ENCODE measurements around the gene DDX24.

DDX24 gene, protein sequence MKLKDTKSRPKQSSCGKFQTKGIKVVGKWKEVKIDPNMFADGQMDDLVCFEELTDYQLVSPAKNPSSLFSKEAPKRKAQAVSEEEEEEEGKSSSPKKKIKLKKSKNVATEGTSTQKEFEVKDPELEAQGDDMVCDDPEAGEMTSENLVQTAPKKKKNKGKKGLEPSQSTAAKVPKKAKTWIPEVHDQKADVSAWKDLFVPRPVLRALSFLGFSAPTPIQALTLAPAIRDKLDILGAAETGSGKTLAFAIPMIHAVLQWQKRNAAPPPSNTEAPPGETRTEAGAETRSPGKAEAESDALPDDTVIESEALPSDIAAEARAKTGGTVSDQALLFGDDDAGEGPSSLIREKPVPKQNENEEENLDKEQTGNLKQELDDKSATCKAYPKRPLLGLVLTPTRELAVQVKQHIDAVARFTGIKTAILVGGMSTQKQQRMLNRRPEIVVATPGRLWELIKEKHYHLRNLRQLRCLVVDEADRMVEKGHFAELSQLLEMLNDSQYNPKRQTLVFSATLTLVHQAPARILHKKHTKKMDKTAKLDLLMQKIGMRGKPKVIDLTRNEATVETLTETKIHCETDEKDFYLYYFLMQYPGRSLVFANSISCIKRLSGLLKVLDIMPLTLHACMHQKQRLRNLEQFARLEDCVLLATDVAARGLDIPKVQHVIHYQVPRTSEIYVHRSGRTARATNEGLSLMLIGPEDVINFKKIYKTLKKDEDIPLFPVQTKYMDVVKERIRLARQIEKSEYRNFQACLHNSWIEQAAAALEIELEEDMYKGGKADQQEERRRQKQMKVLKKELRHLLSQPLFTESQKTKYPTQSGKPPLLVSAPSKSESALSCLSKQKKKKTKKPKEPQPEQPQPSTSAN

DNA sequence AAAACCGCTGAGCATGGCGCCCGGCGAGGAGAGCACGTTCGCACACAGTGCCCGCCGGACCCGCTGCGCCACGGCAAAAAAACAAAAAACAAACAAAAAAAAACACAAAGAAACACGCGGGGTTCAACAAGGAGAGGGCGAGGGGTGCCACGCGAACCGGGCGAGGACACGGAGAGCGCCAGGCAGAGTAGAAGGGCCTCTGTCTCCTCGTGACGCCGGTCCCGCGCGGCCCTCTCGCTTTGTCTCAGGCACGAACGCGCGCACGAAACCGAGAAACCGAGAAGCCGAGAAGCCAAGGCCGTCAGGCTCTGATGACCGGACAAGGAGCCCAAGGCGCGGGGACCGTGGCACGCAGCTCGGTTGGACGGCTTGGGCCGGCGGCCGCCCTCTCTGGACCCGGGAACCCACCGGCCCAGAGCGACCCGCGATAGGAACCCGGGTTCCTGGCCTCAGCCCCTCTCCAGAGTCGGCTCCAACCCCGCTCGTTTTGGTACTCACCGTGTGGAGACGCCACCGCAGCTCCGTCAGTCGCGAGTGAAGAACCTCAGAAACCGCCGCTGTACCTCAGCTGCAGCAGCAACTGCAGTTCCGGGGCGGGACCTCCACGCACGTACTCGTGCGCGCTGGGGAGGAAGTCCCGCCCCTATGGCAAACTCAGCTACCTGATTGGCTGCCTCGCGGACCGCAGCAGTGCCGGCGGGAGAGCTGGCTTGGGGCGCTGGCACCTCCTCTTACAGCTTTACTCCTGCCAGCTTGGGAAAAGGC is at the start of gene DDX24, which contains the start of gene IFI27L1:
DDX24 (minus strand) TSS at position 582 of the 765 bp plus-strand sequence. CDS start 1,460 bp downstream, outside the sequence.
IFI27L1 (plus strand) TSS at position 690 of the 765 bp plus-strand sequence. CDS start 15,628 bp downstream, outside the sequence.
- DNase-seq: peak; percentile 98

DNA sequence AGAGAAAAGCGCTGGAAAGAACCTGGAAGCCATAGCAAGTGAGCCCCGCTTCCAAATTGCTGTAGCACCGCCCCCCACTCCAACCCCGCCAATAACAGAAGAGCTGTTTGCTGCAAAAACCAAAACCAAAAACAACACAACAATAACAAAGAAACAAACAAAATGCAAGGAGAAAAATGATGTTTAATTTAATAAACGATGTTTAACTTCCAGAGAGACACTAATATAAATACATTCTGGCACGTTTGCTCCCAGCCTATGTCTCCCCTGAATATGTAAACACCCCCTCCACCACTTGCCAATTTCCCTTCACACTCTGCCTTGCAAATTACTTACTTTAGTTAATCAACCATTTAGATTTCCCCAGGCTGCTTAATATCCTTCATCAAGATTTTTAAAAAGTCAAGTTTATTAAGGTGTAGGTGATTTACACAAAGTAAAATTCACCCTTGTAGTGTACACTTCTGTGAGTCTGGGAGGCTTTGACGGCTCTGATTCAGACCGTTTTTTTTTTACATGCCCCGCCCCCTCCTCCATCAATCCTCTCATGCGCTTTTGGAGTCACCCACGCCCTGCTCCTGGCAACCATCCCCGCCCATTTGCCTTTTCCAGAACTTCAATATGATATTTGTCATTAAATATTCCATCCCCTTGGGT is 48.9 kb upstream of the DDX24 start:
- DNase-seq: no peak

DNA sequence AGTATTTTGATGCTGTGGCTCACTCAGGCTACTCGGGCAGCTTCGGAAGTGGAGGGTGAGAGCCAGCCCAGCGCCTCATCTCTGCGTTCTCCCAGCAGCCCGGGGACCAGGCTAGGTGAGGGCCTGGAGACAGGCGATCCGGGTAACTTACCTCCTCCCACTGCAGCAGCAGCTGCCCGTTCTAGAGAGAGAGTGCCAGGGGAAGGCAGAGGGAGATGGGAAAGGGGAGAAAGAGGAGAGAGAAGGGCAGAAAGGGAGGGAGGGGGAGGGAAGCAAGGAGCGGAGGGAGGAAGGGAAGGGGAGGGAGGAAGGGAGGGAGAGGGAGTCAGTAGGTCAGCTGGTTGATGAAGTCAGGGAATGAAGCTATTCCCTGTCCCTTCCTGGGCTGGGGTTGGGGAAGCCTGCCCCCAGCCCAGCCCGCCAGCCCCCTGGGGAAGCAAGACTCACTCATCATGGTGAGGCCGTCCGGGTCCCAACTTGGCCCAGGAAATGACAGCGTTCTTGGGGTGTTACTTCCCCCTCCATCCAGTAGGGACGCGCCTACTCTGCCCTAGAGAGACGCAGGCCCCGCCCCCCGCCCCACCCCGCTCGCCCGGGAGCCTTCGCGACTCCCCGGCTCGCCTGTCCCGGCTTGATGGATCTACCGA is 48.2 kb upstream of the DDX24 start, which contains the start of gene IFI27L2:
IFI27L2 (minus strand) TSS at position 494 of the 647 bp plus-strand sequence; CDS start at position 454, 40 bp downstream.
- peak; percentile 50 for DNase-seq

DNA sequence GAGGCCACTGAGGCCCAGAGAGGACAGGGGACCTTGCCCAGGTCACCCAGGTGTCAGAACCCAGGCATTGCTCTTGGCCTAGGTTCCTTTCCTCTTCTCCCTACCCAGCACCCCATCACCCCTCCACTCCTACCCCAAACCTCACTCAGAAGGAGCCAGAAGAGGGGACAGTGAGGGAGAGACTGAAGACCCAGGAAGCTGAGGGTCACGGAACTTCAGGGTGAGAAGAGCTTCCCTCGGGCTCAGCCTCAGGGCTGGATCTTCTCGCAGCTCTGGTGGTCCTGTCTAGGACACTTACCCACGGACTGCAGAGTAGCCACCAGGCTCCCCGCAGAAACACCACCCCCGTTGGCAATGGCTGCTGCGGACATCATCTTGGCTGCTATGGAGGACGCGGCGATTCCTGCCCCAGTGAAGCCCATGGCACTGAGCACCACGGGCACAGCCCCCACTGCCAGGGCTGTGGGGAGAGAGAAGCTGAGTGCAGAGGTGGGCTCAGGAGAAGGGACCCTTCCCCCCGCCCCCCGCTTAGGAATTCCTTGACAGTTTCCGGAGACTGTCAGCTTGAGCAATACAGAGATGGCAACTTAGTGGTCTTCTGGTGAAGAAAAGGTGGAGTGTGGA is 47.3 kb upstream of the DDX24 start:
- no peak for DNase-seq

DNA sequence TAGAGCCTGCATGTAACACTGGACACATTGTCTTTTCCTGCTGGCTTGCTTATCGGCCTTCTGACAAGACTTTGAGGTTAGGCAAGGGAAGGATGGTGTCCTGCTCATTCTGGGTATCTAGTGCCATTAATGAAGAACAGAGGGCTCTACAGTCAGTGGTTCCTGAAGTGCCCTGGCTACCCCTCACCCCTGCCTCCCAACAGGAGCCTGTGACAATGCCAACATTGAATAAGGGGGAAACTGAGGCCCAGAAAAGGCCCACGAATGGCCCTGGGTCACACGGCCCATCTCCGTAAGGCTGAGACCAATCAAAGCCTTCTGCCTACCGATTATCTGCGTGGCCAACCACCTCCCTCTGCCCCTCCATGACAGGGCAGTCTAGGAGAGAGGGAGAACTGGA is 46.3 kb upstream of the DDX24 start:
- DNase-seq: no peak

DNA sequence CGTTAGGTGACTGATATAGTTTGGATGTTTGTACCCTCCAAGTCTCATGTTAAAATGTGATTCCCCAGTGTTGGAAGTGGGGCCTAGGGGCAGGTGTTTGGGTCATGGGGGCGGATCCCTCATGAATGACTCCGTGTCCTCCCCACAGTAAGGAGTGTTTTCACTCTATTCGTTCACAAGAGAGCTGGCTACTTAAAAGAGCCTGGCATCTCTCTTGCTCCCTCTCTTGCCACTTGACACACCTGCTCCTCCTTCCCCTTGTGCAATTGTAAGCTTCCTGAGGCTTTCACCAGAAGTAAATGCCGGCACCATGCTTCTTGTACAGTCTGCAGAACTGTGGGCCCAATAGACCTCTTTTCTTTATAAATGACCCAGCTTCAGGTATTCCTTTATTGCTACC is 45.8 kb upstream of the DDX24 start:
- no peak for DNase-seq

DNA sequence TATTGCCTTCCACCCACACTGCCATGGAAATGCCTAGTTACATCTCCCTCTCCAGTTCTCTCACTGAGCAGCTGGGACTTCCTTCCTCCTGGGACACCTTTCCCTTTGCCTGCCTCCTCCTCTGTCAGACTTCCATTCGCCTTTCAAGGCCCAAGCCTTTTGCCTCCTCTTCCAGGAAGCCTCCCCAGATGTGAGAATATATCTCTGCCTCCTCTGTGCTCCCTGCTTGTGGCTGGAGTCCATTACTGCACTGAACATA is 45.3 kb upstream of the DDX24 start:
- no peak for DNase-seq

DNA sequence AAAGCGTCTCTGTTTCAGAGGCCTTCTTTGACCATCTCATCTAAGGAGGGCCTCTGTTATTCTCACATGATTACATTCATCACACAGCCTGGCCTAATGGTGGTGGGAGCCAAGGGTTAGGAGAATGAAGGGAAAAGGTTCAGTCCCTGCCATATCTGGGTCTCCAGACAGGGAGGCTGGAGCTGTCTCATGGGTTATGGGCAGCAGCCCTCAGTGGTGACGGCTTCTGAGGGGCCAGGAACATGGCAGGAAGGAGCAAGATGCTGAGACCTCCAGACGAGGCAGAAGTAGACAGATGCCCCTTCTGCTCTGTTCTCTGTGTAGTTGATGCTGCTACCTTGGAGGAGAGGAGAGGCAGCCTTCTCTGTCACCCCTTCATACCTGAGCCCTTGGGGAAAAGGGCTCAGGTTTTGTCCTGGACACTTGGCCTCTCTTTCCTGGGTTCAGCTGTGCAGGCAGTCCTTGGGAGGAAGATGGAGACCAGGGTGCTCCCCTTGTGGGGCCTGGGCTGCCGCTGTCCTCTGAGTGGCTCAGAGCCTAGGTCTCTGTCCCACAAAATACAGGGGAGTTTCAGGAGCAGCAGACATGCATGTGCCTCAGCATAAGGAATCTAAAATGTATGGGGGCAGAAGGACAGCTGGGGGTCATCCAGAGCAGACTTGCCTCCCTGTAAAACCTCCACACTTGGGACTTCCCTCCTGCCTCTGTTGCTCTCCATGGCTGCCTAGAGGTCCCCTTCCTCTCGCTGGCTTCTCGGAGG is 44.8 kb upstream of the DDX24 start:
- no peak for DNase-seq

DNA sequence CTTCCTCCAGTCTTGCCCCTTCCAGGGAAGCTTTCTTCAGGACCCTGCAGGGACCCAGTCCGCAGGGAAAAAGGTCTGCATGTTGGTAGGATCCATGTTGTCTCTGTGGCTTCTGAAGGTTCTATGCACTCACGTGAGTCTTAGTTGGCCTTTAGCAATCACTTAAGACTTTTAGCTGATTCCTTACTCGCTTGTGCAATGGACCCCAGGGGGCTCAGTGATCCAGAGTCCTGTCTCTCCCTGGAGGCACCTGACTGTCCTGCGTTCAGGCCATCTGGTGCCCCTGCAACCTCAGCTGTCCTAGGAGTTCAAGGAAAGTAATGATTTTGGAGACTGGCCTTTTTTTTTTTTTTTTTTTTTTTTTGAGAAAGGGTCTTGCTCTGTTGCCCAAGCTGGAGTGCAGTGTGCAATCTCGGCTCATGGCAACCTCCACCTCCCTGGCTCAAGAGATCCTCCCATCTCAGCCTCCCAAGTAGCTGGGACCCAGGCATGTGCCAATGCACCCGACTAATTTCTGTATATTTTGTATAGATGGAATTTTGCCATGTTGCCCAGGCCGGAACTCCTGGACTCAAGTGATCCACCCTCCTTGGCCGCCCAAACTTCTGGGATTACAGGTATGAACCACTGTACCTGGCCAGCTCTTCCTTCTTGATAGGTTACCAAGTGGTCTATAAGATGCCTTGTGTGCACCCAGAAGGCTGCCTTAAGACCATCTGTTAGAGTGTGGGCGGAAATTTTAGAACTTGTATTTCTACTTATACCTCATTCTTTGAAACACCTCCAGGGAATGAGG is 43.8 kb upstream of the DDX24 start:
- DNase-seq: no peak

DNA sequence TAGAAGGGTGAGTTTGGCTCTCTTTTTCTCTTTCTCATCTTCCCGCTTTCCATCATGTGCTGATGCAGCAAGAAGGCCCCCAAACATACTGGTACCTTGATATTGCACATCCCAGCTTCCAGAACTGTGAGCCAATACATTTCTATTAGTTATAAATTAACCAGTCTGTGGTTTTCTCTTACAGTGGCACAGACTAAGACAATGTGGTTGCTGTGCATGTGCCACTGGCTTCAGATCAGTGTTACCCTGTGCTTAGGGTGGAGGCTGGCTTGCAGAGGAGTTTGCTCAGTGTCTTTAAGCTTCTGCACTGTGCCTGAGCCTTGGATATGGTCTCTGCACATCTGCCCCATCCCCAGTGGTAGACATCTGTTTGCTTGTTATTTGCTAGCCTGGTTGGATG is 42.9 kb upstream of the DDX24 start:
- no peak for DNase-seq

DNA sequence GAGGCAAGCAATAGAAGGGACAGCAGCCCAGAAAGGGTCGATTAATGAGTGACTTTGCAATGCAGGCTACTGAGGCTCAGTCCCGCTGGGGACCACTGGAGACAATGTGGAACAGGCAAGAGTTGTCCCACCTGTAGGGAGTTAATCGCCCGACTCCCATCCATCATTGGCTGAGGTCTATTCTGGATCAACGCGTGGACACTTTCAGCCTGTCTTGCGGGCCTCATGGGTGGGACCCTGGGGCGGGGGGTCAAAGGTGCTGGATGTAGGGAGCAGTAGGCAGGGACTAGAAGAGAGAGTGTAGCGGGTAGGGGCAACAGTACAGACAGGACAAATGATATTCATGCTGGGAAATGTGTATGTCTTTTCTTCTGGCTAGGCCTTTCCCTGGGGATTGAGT is 42.3 kb upstream of the DDX24 start:
- no peak for DNase-seq

DNA sequence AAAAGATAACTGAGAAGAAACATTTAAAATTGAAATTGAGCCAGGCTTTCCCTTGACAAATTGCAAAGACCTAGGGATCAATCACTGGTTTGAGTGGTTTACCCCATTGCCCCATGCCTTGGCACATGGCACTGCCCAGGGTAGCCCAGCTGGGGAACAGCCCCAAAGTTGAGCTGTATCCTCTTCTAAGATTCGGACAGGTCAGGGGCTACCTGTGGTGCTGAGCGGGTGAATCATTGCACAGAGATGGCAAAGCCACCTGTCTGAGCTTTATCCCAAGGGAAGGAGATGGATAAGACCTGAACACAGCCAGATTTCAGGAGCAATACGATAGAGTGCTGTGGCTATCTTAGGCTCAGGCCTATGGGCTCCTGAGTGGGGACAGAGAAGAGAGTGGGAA is 41.4 kb upstream of the DDX24 start:
- DNase-seq: no peak

DNA sequence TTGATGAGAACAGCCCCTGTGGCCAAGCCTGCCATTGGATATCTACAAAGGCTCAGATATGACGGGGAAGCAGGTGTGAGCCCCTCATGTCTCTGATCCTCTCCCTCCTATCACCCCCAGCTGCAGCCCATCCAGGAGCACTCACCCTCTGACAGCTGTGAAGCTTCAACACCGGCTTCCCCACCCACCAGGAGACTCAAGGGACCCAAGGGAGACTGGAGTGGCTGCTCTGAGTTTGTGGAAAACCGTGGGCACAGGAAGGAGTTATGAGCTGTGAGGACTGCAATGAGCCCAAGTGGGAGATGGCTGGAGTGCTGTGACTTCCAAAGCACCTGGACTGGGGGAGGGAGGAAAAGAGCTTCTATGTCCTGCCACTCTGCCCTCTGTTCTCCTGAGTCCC is 40.5 kb upstream of the DDX24 start:
- no peak for DNase-seq

DNA sequence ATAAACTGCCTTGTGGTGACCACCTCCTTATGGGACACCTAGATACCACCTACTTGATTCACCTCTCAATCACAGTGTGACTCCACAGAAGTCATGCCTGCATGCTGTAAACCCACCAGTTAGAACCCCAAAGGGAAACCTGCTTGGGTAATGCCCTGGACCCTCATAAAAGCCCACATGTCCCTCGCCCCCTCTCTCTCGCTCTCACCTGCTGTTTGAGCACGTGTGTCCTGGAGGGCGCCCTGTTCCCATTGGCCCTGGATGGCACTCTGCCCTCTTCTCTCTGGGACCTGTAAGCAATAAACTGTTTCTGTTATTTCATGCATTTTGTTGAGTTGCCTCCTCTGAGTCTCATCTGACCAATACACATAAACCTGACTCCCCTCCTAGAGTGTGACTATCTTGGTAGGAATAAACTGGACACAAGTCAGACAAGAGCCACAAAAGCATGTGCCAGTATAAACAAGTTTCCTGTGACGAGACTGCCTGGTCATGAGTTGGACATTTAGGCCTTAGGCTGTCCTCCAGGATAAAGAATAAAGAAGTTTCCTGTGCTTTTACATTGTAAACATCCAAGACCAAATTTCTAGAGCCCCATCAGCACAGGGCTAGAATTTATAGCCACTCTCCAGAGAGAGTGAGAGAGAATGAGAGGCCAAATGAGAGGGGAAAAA is 39.8 kb upstream of the DDX24 start:
- DNase-seq: no peak

DNA sequence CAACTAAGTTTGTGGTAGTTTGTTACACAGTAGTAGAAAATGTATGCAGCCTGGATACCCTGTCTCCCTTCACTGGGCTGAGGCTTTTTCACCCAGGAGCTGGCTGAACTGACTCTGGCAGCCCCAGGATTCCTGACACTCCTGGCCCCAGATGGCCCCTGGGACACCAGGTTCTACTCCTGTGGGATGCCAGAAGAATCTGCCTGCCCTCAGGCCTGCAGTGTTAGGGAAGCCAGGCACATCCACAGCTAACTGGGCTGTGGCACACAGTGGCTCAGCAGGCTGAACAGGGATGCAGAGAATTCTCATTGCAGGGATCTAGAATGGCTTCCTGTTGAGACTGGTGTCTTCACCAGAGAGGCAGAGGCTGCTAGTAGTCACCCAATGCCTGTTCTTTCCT is 38.1 kb upstream of the DDX24 start:
- DNase-seq: no peak

DNA sequence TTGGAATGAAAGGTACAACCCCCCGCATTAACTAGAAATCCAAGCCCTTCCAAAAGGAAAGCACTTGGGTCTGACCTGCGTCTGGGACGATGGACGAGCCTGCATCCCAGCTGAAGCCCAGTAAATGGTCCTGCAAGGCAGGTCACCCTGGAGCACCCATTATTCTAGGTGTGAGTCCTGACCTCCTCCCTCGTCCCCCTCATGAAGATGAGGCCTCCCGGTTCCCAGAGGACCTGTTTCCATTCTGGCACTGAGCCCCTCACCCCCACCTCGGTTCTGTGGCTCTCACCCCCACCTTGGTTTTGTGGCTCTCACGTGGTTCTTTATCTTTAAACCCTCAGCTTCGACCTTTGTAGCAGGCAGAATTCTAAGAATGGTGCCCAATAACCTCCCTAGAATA is 36.9 kb upstream of the DDX24 start:
- no peak for DNase-seq

DNA sequence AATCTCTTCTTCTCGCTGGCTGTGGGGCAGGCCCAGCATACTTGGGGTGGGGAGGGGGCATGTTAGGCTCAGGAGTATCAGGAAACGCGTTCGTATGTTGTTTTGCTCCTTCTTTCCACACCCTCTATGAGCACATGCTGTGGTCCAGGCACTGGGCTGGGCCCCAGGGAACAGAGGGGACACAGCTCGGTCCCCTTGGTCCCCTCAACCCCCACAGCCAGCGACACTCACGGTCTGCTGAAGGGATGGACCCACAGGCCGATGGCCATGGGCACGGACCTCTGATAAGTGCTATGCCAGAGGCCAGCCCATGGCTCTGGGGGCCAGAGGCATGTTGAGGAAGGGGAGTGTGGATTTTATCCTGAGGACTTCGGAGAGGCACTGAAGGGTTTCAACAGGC is 35.7 kb upstream of the DDX24 start:
- DNase-seq: no peak

DNA sequence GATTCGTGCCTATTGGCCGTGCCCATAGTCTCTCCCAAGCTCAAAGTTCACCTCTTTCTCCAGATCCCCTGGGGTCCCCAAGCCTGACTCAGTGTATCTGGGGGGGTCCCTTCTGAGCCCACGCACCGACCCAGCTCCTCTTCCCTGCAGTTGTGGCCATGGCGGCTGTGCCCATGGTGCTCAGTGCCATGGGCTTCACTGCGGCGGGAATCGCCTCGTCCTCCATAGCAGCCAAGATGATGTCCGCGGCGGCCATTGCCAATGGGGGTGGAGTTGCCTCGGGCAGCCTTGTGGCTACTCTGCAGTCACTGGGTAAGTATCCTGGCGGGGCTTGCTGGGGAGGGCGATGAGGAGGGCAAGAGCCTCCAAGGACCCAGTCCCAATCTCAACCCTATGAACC is 34.6 kb upstream of the DDX24 start:
- no peak for DNase-seq

DNA sequence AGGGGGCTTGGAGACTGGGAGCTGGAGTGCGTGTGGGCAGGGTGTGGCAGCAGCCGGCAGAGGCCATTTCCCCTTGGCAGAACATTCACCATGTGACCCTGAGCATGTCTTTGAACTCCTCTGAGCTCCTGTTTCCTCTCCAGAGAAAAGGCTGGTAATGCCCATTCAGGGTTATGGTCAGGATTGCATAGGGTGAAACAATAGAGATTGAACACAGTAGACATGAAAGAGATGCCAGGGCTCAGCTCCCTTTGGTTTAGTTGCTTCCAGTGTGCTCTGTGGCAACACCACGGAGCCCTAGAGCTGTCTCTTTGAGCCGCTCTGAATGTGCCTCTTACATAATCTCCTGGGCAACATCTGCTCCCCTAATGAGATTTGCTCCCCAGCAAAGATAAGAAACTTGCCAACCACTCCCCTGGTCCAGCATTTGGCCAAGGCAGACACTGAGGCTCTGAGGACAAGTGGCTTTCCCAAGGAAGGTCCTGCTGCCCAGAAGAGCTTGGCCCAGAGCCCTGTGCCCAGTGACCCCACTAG is 34.1 kb upstream of the DDX24 start:
- DNase-seq: no peak
